Neural crest cell (in vitro differentiated cells): Measurements from ENCODE around the gene IRX2. TPM values are rescaled to one million over a fixed set of nuclear protein-coding genes. Genes with fewer than 3 reads are reported as not detected.

ENCODE experiments used
- DNase-seq: peaks from one replicate; pipeline ENCODE4 v3.0.0; 2021; ENCODE audit warnings: low read depth, mixed read lengths, low spot score
- H3K27ac Mint-ChIP-seq: one replicate; pipeline ENCODE4 v1.8.0; 2021; ENCODE audit warnings: mild to moderate bottlenecking, mixed read lengths; ENCODE audit not compliant: unreplicated experiment
- H3K27me3 Mint-ChIP-seq: 2 replicates; pipeline ENCODE4 v1.8.0; 2021; ENCODE audit warnings: low read depth, mild to moderate bottlenecking, mixed read lengths
- H3K36me3 Mint-ChIP-seq: 2 replicates; pipeline ENCODE4 v1.8.0; 2021; ENCODE audit warnings: low read depth, mild to moderate bottlenecking, mixed read lengths
- H3K4me1 Mint-ChIP-seq: 2 replicates; pipeline ENCODE4 v1.8.0; 2021; ENCODE audit warnings: mixed read lengths
- H3K4me3 Mint-ChIP-seq: one replicate; pipeline ENCODE4 v1.8.0; 2021; ENCODE audit warnings: mild to moderate bottlenecking, mixed read lengths
- H3K9me3 Mint-ChIP-seq: 2 replicates; pipeline ENCODE4 v1.8.0; 2021; ENCODE audit warnings: mixed read lengths
- CTCF ChIP-seq: fragments of 200-600 bp; sonication (generic); conservative IDR thresholded peaks from 2 replicates; pipeline ENCODE4 v1.5.0; 2021; ENCODE audit warnings: antibody characterized with exemption, mild to moderate bottlenecking
- total RNA-seq: library from RNA; stranded (reverse); gene quantifications from 2 replicates; pipeline ENCODE4 v1.2.1, GENCODE V29; 2021

IRX2 gene
- total RNA-seq, 1 donor from 2014 or later: 42.5 TPM

- Mint-ChIP-seq H3K9me3 (no peaks in the 10 kb centered on the region), H3K27me3 (peaks cover 44% of the 10 kb centered on the region), H3K4me3 (no peak overlapping the region), H3K27ac (no peak overlapping the region), H3K4me1 (peaks cover 36% of the 10 kb centered on the region), H3K36me3 (no peaks in the 10 kb centered on the region)
- no peak for DNase-seq
- TF ChIP-seq CTCF: no peak
These were observed 8.4 kb upstream of the IRX2 start for GRCh38 chr5:2759696-2760461.

- DNase-seq: no peak
- Mint-ChIP-seq H3K27me3 (peaks cover 52% of the 10 kb centered on the region), H3K27ac (no peak overlapping the region), H3K4me3 (no peak overlapping the region), H3K4me1 (peaks cover 41% of the 10 kb centered on the region), H3K36me3 (no peaks in the 10 kb centered on the region), H3K9me3 (no peaks in the 10 kb centered on the region)
- TF ChIP-seq CTCF: no peak
These were observed 7.6 kb upstream of the IRX2 start for GRCh38 chr5:2759091-2759490.

- Mint-ChIP-seq H3K27ac (no peak overlapping the region), H3K36me3 (no peaks in the 10 kb centered on the region), H3K27me3 (peaks cover 57% of the 10 kb centered on the region), H3K4me1 (peaks cover 45% of the 10 kb centered on the region), H3K9me3 (no peaks in the 10 kb centered on the region), H3K4me3 (no peak overlapping the region)
- DNase-seq: no peak
- TF ChIP-seq CTCF: no peak
These were observed 7.2 kb upstream of the IRX2 start for GRCh38 chr5:2758632-2759031.

- Mint-ChIP-seq H3K27me3 (peaks cover 65% of the 10 kb centered on the region), H3K9me3 (no peaks in the 10 kb centered on the region), H3K4me1 (peaks cover 51% of the 10 kb centered on the region), H3K4me3 (peak overlapping the region; percentile 89), H3K27ac (no peak overlapping the region), H3K36me3 (no peaks in the 10 kb centered on the region)
- no peak for DNase-seq
- no peak for TF ChIP-seq CTCF
These were observed 6.3 kb upstream of the IRX2 start for GRCh38 chr5:2757563-2758351.

- Mint-ChIP-seq H3K36me3 (no peaks in the 10 kb centered on the region), H3K9me3 (no peaks in the 10 kb centered on the region), H3K27me3 (peaks cover 67% of the 10 kb centered on the region), H3K4me1 (peaks cover 49% of the 10 kb centered on the region), H3K27ac (no peak overlapping the region), H3K4me3 (peak overlapping the region; percentile 89)
- DNase-seq: peak; percentile 43
- peak; percentile 17 for TF ChIP-seq CTCF
These were observed 5.0 kb upstream of the IRX2 start for GRCh38 chr5:2756211-2757152.
